ENCODE results near the gene ANGPTL2.

DNA sequence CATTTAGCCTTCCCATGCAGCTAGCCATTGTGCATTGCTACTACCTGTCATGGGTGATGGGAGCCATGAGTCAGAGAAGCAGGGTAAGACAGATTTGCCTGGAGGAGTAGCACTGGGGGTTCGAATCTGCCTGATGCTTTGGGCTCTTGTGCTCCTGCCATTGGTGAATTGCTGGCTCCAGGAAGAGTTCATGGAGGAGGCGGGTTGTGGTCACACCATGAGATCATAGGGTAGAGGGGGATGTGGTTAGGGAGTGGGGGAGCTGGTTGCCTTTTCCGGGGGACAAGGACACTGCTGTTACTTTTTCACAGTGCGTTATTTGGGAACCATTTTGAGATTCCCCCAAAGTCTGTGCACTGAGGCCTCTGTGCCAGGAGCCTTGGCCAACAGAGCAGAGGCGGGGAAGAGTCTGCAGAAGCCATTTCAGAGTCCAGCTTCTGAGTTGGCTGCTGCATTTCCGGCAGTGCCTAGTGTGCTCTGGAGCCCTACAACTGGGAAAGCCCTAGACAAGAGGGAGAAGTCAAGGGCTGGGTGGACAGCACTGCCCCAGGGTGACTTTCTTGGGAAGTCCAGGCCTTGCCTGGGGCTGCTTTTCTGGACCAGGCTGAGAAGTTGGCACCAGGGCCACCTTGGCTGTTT, 6.2 kb downstream of the ANGPTL2 start:
- no peak for TF ChIP-seq SMARCC2 (IDR thresholded peaks at IDR 0.05; ENCODE audit: low read depth)
- TF ChIP-seq ILK (tag; IDR thresholded peaks at IDR 0.05; ENCODE audit: borderline replicate concordance, low read depth), result no peak
- TF ChIP-seq ZFP1 (CRISPR knock-in tag; IDR thresholded peaks at IDR 0.05), result no peak
- TF ChIP-seq, protein P1, sequence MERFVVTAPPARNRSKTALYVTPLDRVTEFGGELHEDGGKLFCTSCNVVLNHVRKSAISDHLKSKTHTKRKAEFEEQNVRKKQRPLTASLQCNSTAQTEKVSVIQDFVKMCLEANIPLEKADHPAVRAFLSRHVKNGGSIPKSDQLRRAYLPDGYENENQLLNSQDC (CRISPR knock-in tag; IDR thresholded peaks at IDR 0.05), result no peak
- TF ChIP-seq MEF2D (tag; conservative IDR thresholded peaks at IDR 0.05; ENCODE audit: low read depth), result no peak
- TF ChIP-seq, protein P2, sequence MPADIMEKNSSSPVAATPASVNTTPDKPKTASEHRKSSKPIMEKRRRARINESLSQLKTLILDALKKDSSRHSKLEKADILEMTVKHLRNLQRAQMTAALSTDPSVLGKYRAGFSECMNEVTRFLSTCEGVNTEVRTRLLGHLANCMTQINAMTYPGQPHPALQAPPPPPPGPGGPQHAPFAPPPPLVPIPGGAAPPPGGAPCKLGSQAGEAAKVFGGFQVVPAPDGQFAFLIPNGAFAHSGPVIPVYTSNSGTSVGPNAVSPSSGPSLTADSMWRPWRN (IDR thresholded peaks at IDR 0.05; ENCODE audit: low read depth), result no peak
- TF ChIP-seq, protein P3, sequence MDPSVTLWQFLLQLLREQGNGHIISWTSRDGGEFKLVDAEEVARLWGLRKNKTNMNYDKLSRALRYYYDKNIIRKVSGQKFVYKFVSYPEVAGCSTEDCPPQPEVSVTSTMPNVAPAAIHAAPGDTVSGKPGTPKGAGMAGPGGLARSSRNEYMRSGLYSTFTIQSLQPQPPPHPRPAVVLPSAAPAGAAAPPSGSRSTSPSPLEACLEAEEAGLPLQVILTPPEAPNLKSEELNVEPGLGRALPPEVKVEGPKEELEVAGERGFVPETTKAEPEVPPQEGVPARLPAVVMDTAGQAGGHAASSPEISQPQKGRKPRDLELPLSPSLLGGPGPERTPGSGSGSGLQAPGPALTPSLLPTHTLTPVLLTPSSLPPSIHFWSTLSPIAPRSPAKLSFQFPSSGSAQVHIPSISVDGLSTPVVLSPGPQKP (CRISPR knock-in tag; IDR thresholded peaks at IDR 0.05), result no peak
- TF ChIP-seq, protein P4, sequence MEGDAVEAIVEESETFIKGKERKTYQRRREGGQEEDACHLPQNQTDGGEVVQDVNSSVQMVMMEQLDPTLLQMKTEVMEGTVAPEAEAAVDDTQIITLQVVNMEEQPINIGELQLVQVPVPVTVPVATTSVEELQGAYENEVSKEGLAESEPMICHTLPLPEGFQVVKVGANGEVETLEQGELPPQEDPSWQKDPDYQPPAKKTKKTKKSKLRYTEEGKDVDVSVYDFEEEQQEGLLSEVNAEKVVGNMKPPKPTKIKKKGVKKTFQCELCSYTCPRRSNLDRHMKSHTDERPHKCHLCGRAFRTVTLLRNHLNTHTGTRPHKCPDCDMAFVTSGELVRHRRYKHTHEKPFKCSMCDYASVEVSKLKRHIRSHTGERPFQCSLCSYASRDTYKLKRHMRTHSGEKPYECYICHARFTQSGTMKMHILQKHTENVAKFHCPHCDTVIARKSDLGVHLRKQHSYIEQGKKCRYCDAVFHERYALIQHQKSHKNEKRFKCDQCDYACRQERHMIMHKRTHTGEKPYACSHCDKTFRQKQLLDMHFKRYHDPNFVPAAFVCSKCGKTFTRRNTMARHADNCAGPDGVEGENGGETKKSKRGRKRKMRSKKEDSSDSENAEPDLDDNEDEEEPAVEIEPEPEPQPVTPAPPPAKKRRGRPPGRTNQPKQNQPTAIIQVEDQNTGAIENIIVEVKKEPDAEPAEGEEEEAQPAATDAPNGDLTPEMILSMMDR (IDR thresholded peaks at IDR 0.05 in 2 of 3, conservative IDR thresholded peaks at IDR 0.05 in 1 of 3; ENCODE audit: insufficient read depth in 2 of 3, low read depth in 1 of 3, low read length in 3 of 3), result no peak
- TF ChIP-seq RBM39 (optimal IDR thresholded peaks at IDR 0.05; ENCODE audit: low read depth, low read length), result no peak
- no peak for TF ChIP-seq EZH2 (IDR thresholded peaks at IDR 0.05; ENCODE audit: borderline replicate concordance, low read depth, low read length)
- TF ChIP-seq, protein P5, sequence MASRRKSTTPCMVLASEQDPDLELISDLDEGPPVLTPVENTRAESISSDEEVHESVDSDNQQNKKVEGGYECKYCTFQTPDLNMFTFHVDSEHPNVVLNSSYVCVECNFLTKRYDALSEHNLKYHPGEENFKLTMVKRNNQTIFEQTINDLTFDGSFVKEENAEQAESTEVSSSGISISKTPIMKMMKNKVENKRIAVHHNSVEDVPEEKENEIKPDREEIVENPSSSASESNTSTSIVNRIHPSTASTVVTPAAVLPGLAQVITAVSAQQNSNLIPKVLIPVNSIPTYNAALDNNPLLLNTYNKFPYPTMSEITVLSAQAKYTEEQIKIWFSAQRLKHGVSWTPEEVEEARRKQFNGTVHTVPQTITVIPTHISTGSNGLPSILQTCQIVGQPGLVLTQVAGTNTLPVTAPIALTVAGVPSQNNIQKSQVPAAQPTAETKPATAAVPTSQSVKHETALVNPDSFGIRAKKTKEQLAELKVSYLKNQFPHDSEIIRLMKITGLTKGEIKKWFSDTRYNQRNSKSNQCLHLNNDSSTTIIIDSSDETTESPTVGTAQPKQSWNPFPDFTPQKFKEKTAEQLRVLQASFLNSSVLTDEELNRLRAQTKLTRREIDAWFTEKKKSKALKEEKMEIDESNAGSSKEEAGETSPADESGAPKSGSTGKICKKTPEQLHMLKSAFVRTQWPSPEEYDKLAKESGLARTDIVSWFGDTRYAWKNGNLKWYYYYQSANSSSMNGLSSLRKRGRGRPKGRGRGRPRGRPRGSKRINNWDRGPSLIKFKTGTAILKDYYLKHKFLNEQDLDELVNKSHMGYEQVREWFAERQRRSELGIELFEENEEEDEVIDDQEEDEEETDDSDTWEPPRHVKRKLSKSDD (conservative IDR thresholded peaks at IDR 0.05; ENCODE audit: low read length), result no peak

Data from K562 (cell line).